GM19455 (cell line): ENCODE results near the gene ZHX3.
"Not testable (repeated sequence)": the region's sequence is repeated elsewhere in the genome, so short reads cannot be mapped to it uniquely, and the experiment has no call there.

Source experiments
- ATAC-seq: cut with Tn5 transposase; IDR thresholded peaks from one replicate; pipeline ENCODE4 v1.9.1; 2021; ENCODE audit not compliant: unreplicated experiment

The ZHX3 gene

DNA sequence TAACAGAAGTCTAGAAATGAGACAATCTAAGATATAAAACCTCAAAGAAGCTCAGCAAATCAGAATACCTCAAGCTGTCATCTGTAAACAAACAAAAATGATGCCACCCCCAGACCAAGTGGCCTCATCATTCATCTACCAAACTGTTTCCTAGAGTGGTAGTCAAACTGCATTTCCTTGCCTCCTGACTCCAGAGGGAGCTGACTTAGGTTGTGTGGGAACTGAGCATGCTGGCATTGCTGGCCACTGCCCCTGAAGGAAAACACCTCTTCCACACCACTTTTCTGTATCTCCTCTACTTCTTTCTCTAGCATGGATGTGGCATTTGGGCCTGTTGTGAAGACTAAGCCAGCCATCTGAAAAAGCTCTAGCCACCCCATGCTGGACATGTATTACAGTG, 56.3 kb downstream of the ZHX3 start:
- no peak for ATAC-seq

DNA sequence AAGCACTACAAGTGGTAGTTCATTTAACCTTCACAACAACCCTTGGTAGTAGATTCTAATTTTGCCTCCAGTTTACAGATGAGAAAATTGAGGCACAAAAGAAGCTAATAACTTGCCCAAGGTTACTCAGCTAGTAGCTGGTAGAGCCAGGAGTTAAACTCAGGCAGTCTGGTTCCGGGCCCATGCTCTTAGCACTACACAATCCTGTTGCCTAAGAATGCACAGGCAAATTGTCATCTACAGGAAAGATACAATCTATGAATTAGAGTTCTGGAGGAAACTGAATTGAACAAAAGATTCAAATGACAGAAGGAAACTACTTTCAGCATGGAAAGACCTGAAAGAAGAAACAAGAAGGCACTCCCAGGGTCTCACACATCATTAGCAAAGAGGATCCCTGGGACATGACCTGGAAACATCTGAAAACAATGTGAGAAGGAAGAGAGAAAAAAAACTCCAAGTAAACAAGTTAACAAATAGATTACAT, 56.8 kb downstream of the ZHX3 start:
- ATAC-seq: no peak

DNA sequence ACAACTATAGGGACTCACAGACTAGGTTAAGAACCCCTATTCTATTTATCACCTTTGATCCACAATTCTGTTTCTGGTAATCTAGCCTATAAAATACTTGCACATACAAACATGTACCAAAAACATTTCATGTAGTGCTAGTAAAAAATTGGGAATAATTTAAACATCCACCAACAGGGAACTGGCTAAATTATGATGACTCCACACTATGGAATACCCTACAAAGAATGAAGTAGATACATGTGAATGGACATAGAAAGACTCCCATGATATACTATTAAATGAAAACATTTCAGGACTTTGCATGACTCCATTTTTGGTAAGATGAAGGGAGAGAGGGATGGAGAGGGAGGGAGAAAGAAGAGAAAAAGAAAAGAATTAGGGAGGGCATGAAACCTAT, 58.2 kb downstream of the ZHX3 start:
- no peak for ATAC-seq

- no peak for ATAC-seq
These were observed 59.1 kb downstream of the ZHX3 start for GRCh38 chr20:41258474-41258873.

GRCh38 chr20:41256516-41256915, 61.0 kb downstream of the ZHX3 start:
- ATAC-seq: no peak

- ATAC-seq: no peak
These were observed 61.9 kb downstream of the ZHX3 start for GRCh38 chr20:41255655-41256054.

DNA sequence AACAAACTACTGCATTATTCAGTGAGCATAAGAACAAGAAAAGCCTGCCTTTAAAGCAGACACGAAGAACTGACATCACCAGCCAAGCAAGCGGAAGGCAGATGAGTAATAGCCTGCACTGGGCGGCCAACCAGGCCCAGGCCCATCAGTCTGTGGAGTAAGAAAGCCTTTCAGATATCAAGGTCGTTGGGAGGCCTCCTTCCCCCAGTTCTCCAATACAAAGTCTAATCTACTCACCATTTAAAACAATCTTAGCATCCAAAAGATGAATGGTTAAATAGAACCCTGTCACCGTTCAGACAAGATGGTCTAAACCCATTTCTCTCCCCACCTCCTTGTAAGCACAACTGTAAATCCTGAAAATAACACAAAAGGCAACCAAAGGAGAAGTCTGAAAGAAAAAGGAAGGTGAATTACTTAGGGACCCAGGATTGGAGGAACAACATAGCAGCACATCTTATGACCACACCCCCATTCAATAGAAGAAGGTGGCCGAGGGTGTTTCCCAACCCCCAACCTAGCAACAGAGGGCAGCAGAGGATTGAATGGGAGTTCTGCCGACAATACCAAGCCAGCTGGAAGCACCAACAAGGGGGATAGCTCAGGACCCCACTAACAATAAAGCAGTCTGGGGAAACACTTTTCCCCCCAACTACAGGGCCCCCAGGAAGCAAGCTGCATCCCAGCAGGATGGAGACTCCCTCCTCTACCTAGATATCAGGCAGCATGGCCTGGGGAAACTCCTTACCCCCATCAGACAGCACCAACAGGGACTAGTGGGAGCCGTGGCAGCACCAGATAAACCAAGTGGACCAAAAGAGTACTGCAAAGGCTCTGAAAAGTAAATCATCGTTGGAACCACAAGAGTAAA, 67.9 kb downstream of the ZHX3 start:
- ATAC-seq: no peak

DNA sequence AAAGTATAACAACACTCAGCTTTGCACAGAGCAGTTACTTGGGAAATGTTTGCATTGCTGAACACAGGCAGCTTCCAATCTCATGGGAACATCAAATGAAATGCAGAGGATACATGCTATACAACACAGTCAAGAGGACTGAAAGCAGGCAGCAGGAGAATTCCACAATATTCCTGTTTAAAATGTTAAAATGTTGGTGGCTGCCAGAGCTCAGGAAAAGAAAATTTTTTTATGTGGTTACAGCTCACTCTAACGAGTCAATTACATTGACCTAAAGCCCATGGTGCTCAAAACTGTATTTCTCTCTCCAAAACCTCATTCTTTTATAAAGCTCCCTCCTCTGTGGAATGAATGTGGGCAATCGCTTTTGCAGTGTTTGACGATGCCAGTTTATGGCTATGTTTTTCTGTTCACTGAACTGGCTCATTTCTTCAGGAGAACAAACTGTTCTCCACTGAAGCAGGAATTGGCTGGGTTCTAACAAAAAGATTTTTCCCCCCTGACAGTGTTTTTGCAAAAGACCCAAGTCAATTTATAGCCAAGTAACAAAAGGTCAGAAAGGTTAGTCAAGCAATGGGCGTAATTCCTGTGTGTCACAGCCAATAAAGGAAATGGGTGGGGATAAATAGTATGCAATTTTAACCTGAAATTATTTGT, 69.0 kb downstream of the ZHX3 start:
- no peak for ATAC-seq

DNA sequence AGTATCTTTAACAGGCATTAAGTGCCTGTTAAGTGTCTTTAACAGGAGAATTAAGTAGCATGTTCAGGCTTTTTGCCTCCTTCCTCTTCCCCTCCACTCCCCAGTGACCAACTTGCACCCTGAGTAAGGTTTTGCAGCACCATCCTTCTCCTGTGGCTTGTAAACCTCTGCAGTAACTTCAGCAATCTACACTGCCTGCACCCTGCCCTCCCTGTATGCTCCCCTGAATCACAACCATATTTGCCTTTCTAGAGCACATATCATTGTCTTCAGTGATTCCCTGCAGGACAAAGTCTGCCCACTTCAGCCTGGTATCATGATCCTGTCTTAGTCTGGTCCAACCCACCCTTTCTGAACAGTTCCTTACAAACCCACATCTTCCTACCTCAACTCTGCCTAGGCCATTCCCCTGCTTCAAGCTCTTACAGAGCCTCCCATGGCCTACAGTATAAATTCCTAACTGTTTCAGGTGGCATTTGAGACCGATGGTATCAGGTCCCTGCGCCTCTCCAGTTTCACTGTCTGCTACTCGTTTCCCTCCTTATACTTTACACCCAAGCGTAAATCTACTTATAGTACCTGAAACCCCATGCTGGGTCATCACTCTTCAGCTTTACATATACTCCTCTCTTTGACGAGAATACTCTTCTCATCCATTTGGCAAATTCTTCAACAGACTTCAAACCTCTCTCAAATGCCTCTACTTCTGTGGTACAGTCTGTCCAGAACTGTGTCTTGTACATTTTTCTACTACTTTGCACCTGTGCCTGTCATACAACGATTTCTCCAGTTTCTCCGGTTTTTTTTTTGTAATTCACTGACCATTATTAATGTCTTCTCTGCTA, 69.8 kb downstream of the ZHX3 start:
- no peak for ATAC-seq

DNA sequence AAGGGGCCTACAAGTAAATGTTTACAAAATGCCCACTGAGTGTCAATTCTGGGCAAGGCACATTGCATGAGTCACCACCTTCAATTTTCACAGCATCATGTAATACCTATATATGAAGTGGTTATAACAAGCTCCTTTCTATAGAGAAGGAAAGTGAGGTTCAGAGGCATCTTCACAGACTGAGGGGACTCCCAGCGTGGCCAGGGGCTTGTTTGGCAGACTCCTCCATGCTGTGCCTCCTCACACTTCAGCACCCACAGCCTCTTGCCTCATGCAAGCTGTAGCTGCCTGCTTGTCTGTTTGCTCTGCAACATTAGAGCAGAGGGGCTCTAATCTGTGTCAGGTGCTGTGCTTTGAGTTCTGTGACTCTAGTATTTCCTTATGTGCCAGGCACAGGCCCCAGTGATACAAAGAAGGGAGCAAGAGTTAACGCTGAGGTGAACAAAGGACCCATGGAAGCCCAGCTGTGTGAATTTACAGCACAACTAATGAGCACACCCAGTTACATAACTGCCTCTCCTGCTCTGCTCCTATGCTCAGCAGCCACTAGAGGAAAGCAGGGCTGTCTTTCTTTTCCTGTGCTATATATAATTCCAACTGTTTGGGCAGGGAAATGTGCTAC, 72.3 kb downstream of the ZHX3 start:
- no peak for ATAC-seq

GRCh38 chr20:41242807-41243206, 74.7 kb downstream of the ZHX3 start:
- no peak for ATAC-seq

DNA sequence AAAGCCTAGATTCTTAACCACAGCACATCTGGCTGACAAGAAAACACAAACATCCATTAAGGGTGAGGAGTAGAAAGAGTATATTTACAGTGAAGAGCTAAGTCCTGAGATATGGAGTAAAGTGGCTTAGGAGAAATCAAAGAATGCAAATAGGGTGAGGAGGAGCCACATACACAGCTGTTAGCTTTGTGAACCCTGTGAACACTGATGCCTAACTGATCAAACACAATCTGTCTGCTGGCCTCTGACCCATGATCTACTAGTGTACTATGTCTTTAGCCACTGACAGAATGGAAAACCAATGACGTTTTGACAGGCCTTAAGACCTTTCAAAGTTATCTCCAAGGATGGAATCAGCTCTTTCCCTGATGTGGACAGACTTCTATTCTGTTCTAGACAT, 75.2 kb downstream of the ZHX3 start:
- no peak for ATAC-seq

GRCh38 chr20:41237233-41237632, 80.3 kb downstream of the ZHX3 start:
- not testable (repeated sequence) for ATAC-seq

DNA sequence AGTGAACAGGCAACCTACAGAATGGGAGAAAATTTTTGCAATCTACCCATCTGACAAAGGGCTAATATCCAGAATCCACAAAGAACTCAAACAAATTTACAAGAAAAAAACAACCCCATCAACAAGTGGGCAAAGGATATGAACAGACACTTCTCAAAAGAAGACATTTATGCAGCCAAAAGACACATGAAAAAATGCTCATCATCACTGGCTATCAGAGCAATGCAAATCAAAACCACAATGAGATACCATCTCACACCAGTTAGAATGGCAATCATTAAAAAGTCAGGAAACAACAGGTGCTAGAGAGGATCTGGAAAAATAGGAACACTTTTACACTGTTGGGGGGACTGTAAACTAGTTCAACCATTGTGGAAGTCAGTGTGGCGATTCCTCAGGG, 80.7 kb downstream of the ZHX3 start:
- not testable (repeated sequence) for ATAC-seq

- no peak for ATAC-seq
These were observed 83.0 kb downstream of the ZHX3 start for GRCh38 chr20:41234546-41234945.

DNA sequence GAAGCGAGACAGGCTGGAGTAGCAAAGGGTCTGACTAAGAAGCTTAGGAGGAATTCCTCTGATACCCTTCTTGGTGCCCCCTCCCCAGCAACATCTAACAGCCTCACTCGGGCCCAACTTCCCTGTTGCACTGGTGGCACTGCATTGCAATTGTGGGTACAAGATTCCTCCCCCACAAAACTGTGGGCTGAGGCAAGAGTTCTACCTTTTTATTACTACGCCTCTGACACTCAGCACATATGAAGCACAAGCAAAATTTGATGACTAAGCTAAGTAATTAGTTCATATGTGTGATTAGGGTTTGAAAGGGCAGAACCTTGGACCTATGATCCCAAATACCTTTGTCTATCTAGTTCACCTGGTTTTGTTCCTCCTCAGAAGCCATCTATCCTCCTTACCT, 83.5 kb downstream of the ZHX3 start:
- ATAC-seq: no peak

- ATAC-seq: no peak
These were observed 84.3 kb downstream of the ZHX3 start for GRCh38 chr20:41232973-41233926.

GRCh38 chr20:41231136-41231535, 86.4 kb downstream of the ZHX3 start:
- ATAC-seq: no peak

GRCh38 chr20:41230136-41230535, 87.4 kb downstream of the ZHX3 start:
- ATAC-seq: no peak

GRCh38 chr20:41229259-41229658, 88.3 kb downstream of the ZHX3 start:
- no peak for ATAC-seq
